OCI-LY7 (cell line): ENCODE results near the gene CCDC51. TPM values are rescaled to one million over a fixed set of nuclear protein-coding genes. Genes with fewer than 3 reads are reported as not detected.

Experiments used
- BruUV-seq: library from RNA; stranded (reverse); fragments of 400-500 nt; replicated peaks from 2 replicates; lab custom pipeline; 2021; lab: Mats Ljungman, UMichigan
- CTCF ChIA-PET: fragments of 300-600 bp; sonication (Branson Sonifier 250); formaldehyde crosslinking; loops from one replicate; lab custom pipeline; 2022; ENCODE audit warnings: antibody characterized with exemption; ENCODE audit not compliant: unreplicated experiment; lab: Charles Lee
- POLR2A ChIA-PET: fragments of 300-600 bp; sonication (Branson Sonifier 250); formaldehyde crosslinking; loops from one replicate; lab custom pipeline; 2022; ENCODE audit warnings: antibody characterized with exemption; lab: Charles Lee
- DNase-seq: peaks from one replicate; pipeline ENCODE4 v3.0.0-alpha.2; 2015; ENCODE audit warnings: low spot score
- H2AFZ ChIP-seq: fragments of 200-600 bp; sonication (generic), shearing (Covaris generic); 2 replicates; pipeline ENCODE4 v1.6.1; 2014; ENCODE audit warnings: mild to moderate bottlenecking, antibody characterized with exemption, low read length, moderate library complexity
- H3K27ac ChIP-seq: fragments of 200-600 bp; sonication (generic); 2 replicates; pipeline ENCODE4 v1.5.1; 2014; ENCODE audit warnings: mixed run types, low read depth, mild to moderate bottlenecking, moderate library complexity, low read length, inconsistent platforms; ENCODE audit not compliant: poor library complexity, severe bottlenecking
- H3K36me3 ChIP-seq: fragments of 200-600 bp; sonication (generic); 2 replicates; pipeline ENCODE4 v1.6.1; 2014; ENCODE audit warnings: mild to moderate bottlenecking, antibody characterized with exemption, low read length, moderate library complexity, mixed read lengths; ENCODE audit not compliant: insufficient read depth
- H3K4me1 ChIP-seq: fragments of 200-600 bp; sonication (generic); 2 replicates; pipeline ENCODE4 v1.5.1; 2014; ENCODE audit warnings: mild to moderate bottlenecking, low read length; ENCODE audit not compliant: insufficient read depth, poor library complexity, severe bottlenecking
- H3K4me2 ChIP-seq: fragments of 200-600 bp; sonication (generic); 2 replicates; pipeline ENCODE4 v1.6.1; 2014; ENCODE audit warnings: mild to moderate bottlenecking, low read length
- H3K4me3 ChIP-seq: fragments of 200-600 bp; sonication (generic); 2 replicates; pipeline ENCODE4 v1.5.1; 2014; ENCODE audit warnings: mild to moderate bottlenecking, low read depth, low read length; ENCODE audit not compliant: poor library complexity, severe bottlenecking
- H3K79me2 ChIP-seq: fragments of 200-600 bp; sonication (generic); 2 replicates; pipeline ENCODE4 v1.6.1; 2016; ENCODE audit warnings: low read depth, mild to moderate bottlenecking, low read length, moderate library complexity, mixed read lengths; ENCODE audit not compliant: insufficient read depth
- H3K9me2 ChIP-seq: fragments of 200-600 bp; sonication (generic); 2 replicates; pipeline ENCODE4 v1.6.1; 2016; ENCODE audit warnings: mild to moderate bottlenecking, low read length, mixed read lengths; ENCODE audit not compliant: insufficient read depth
- H3K9me3 ChIP-seq: fragments of 200-600 bp; sonication (generic); 2 replicates; pipeline ENCODE4 v1.6.1; 2014; ENCODE audit warnings: mild to moderate bottlenecking, mixed run types, low read length, mixed read lengths
- H4K20me1 ChIP-seq: fragments of 200-600 bp; sonication (generic); 2 replicates; pipeline ENCODE4 v1.6.1; 2014; ENCODE audit warnings: mild to moderate bottlenecking, antibody characterized with exemption, low read length, moderate library complexity, mixed read lengths; ENCODE audit not compliant: insufficient read depth
- EZH2phosphoT487 ChIP-seq: fragments of 200-600 bp; sonication (generic); IDR thresholded peaks from 2 replicates; pipeline ENCODE4 v1.6.1; 2018; ENCODE audit warnings: low read depth, borderline replicate concordance, mild to moderate bottlenecking, mixed run types, antibody characterized with exemption, low read length, moderate library complexity, mixed read lengths
- intact Hi-C: fragments of 100-400 bp; cut with micrococcal nuclease; formaldehyde crosslinking; loops from one replicate; pipeline ENCODE4 v1.10.0; 2022; ENCODE audit not compliant: unreplicated experiment
- total RNA-seq, 2 experiments: library from RNA; depleted of rRNA in 1 of 2; stranded (reverse); fragments of >200 nt in 1 of 2; shearing (Covaris generic) in 1 of 2; gene quantifications; 2 replicates each; pipeline ENCODE4 v1.2.3, GENCODE V29; 2014 to 2022
- TF ChIP-seq, protein P1 (sequence below): fragments of 200-600 bp; sonication (generic); conservative IDR thresholded peaks from 2 replicates; pipeline ENCODE4 v1.5.1; 2014; ENCODE audit warnings: mild to moderate bottlenecking, antibody characterized with exemption, low read length, moderate library complexity, mixed read lengths

CCDC51 gene
- total RNA-seq, 2 experiments from 2014 or later, result 23.0 to 24.9 TPM

DNA sequence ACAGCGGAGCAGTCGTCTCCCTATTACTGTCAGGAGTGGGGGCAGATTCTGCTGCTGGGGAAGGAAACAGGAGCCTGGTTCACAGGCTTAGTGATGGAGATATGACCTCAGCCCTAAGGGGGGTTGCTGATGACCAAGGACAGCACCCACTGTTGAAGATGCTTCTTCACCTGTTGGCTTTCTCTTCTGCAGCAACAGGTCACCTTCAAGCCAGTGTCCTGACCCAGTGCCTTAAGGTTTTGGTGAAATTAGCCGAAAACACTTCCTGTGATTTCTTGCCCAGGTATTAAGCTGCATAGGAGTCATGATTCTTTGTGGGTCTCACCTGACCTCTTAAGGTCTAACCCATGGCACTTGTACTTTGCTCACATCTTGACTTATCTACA is 20.6 kb upstream of the CCDC51 start:
- intact Hi-C loops, result no loop called here

DNA sequence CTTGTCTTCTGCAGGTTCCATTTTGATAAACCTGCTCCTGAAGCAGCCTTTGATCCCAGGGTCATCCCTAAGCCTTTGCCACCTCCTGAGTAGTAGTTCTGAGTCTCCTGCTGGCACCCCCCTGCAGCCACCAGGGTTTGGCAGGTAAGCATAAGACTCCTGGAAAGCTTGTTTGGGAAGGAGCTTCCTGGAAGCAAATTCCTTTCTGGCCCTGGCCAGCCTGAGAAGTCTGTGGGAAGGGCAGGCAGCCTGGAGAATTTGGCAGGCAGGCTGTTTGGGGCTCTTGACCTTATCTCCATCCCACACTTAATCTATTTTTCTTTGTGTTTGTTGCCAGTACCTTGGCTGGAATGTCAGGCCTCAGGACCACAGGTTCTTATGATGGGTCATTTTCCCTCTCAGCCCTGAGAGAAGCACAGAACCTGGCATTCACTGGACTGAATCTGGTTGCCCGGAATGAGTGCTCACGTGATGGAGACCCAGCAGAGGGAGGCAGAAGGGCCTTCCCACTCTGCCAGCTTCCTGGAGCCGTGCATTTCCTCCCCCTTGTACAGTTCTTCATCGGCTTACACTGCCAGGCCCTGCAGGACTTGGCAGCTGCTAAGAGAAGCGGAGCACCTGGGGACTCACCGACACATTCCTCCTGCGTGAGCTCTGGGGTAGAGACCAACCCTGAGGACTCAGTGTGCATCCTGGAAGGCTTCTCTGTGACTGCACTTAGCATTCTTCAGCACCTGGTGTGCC is 20.0 kb upstream of the CCDC51 start:
- no peak for DNase-seq
- Histone ChIP-seq H2AFZ (no peak overlapping the region), H4K20me1 (no peaks in the 10 kb centered on the region), H3K9me3 (no peaks in the 10 kb centered on the region), H3K36me3 (peaks cover 64% of the 10 kb centered on the region), H3K4me3 (no peak overlapping the region), H3K4me2 (no peak overlapping the region), H3K4me1 (no peaks in the 10 kb centered on the region), H3K27ac (no peak overlapping the region), H3K9me2 (no peaks in the 10 kb centered on the region), H3K79me2 (no peaks in the 10 kb centered on the region)
- TF ChIP-seq, protein P1, sequence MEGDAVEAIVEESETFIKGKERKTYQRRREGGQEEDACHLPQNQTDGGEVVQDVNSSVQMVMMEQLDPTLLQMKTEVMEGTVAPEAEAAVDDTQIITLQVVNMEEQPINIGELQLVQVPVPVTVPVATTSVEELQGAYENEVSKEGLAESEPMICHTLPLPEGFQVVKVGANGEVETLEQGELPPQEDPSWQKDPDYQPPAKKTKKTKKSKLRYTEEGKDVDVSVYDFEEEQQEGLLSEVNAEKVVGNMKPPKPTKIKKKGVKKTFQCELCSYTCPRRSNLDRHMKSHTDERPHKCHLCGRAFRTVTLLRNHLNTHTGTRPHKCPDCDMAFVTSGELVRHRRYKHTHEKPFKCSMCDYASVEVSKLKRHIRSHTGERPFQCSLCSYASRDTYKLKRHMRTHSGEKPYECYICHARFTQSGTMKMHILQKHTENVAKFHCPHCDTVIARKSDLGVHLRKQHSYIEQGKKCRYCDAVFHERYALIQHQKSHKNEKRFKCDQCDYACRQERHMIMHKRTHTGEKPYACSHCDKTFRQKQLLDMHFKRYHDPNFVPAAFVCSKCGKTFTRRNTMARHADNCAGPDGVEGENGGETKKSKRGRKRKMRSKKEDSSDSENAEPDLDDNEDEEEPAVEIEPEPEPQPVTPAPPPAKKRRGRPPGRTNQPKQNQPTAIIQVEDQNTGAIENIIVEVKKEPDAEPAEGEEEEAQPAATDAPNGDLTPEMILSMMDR, result no peak
- TF ChIP-seq EZH2phosphoT487, result no peak
- ChIA-PET POLR2A (no interaction called here), CTCF (no interaction called here)
- intact Hi-C loops, result no loop called here
- BruUV-seq, result no TSS peak

More for the DNA sequence above, 20.6 kb upstream of the CCDC51 start:
- no peak overlapping the region for H3K27ac ChIP-seq
- H4K20me1 ChIP-seq, result no peaks in the 10 kb centered on the region
- H3K4me1 ChIP-seq, result peaks cover 4% of the 10 kb centered on the region
- no TSS peak for BruUV-seq
- H3K4me3 ChIP-seq, result no peak overlapping the region
- CTCF ChIA-PET, result no interaction called here
- POLR2A ChIA-PET, result no interaction called here
- TF ChIP-seq, protein P1, result no peak
- no peak for TF ChIP-seq EZH2phosphoT487
- no peaks in the 10 kb centered on the region for H3K9me3 ChIP-seq
- no peak overlapping the region for H3K4me2 ChIP-seq
- H3K36me3 ChIP-seq, result peaks cover 59% of the 10 kb centered on the region
- no peak for DNase-seq
- no peaks in the 10 kb centered on the region for H3K9me2 ChIP-seq
- H2AFZ ChIP-seq, result no peak overlapping the region
- H3K79me2 ChIP-seq, result no peaks in the 10 kb centered on the region

DNA sequence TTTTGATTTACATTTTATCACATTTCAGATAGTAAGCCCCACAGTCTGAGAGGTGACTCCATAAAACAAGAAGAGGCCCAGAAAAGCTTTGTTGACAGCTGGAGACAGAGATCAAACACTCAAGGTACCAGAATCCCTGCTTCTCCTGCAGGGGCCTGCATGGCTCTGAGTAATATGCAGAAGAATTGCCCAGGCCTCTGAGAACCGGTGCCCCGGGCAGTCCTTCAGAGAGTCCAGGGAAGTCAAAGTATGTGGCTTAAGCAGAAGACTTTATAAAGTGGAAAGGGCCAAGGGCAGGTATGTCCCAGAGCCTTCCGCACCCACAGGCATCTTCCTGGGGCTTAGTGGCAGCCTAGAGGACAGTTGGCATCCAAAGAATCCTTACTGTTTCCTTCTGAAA is 19.4 kb upstream of the CCDC51 start:
- Histone ChIP-seq H3K4me3 (no peak overlapping the region), H3K9me3 (no peaks in the 10 kb centered on the region), H3K79me2 (no peaks in the 10 kb centered on the region), H3K36me3 (peaks cover 70% of the 10 kb centered on the region), H3K4me1 (no peaks in the 10 kb centered on the region), H4K20me1 (no peaks in the 10 kb centered on the region), H3K4me2 (no peak overlapping the region), H3K9me2 (no peaks in the 10 kb centered on the region), H2AFZ (no peak overlapping the region), H3K27ac (no peak overlapping the region)
- POLR2A ChIA-PET, result no interaction called here
- CTCF ChIA-PET, result no interaction called here
- DNase-seq, result no peak
- no TSS peak for BruUV-seq
- no peak for TF ChIP-seq EZH2phosphoT487
- TF ChIP-seq, protein P1, result no peak
- intact Hi-C loops, result no loop called here
